T-helper 17 cell (primary cell): ENCODE measurements around the gene CAB39. TPM values are rescaled to one million over a fixed set of nuclear protein-coding genes. Genes with fewer than 3 reads are reported as not detected.
"Not testable (repeated sequence)": the region's sequence is repeated elsewhere in the genome, so short reads cannot be mapped to it uniquely, and the experiment has no call there.

Source experiments
- ATAC-seq: fragments of 150-1000 bp; cut with Tn5 transposase; 2 replicates; pipeline ENCODE4 v1.10.0; 2021; ENCODE audit warnings: mild to moderate bottlenecking, moderate library complexity
- DNase-seq, 3 donors: peaks; one replicate each; pipeline versions ENCODE4 v3.0.0 to v3.0.0-alpha.2; 2020 to 2021
- H3K9me3 ChIP-seq: one replicate; pipeline ENCODE4 v1.7.0; 2013; ENCODE audit warnings: low read length, mild to moderate bottlenecking; ENCODE audit not compliant: control insufficient read depth, poor library complexity, severe bottlenecking
- H3K27ac Mint-ChIP-seq: one replicate; pipeline ENCODE4 v1.8.0; 2022; ENCODE audit warnings: mild to moderate bottlenecking, moderate library complexity, mixed read lengths
- H3K27me3 Mint-ChIP-seq: one replicate; pipeline ENCODE4 v1.8.0; 2022; ENCODE audit warnings: mixed read lengths
- H3K36me3 Mint-ChIP-seq: one replicate; pipeline ENCODE4 v1.8.0; 2022; ENCODE audit warnings: low read depth, mixed read lengths
- H3K4me1 Mint-ChIP-seq: one replicate; pipeline ENCODE4 v1.8.0; 2022; ENCODE audit warnings: mild to moderate bottlenecking, mixed read lengths
- H3K4me3 Mint-ChIP-seq: one replicate; pipeline ENCODE4 v1.8.0; 2022; ENCODE audit warnings: mild to moderate bottlenecking, moderate library complexity, mixed read lengths
- total RNA-seq, 4 donors: library from RNA in 2 of 4; stranded (reverse) in 2 of 4; gene quantifications; one replicate each; pipeline ENCODE4 v1.2.3 and lab custom pipeline; 2022 to 2026

The CAB39 gene
- total RNA-seq, 2 donors from 2014 or later, result 82.3 to 89.8 TPM

DNA sequence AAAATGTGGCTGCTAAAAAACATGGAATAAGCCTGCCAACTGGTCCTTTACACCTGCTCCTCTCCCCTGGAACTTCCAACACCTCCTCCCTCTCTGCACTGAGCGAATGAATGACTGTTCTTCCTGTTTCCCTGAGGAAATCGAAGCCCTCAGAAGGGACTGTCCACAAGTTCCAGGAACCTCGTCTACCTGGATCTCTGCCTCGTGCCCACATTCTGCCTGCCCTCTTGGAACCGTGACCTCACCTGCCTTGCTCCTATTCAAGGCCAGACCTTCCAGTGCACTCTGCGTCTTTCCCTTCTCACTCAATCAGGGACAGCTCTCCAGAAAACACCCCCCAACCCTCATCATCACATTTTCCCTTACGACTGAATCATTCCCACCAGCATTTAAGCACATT is 4.4 kb upstream of the CAB39 start:
- no peaks in the 10 kb centered on the region for H3K27me3 Mint-ChIP-seq
- no peak overlapping the region for H3K4me3 Mint-ChIP-seq
- H3K36me3 Mint-ChIP-seq, result peaks cover 2% of the 10 kb centered on the region
- H3K9me3 ChIP-seq, result no peaks in the 10 kb centered on the region
- ATAC-seq (no peak), DNase-seq (no peak)
- H3K4me1 Mint-ChIP-seq, result peaks cover 19% of the 10 kb centered on the region
- no peak overlapping the region for H3K27ac Mint-ChIP-seq

GRCh38 chr2:230711224-230711623 is 1.4 kb upstream of the CAB39 start:
- DNase-seq, result no peak
- no peak for ATAC-seq

GRCh38 chr2:230713331-230714135 is 891 bp downstream of the CAB39 start:
- ATAC-seq, result peak; percentile 39
- H3K4me1 Mint-ChIP-seq, result peaks cover 44% of the 10 kb centered on the region

More at GRCh38 chr2:230711224-230711623, 1.4 kb upstream of the CAB39 start:
- no peak overlapping the region for H3K27ac Mint-ChIP-seq
- H3K9me3 ChIP-seq, result no peaks in the 10 kb centered on the region
- no peak overlapping the region for H3K4me3 Mint-ChIP-seq
- peaks cover 36% of the 10 kb centered on the region for H3K4me1 Mint-ChIP-seq
- no peaks in the 10 kb centered on the region for H3K27me3 Mint-ChIP-seq
- peaks cover 8% of the 10 kb centered on the region for H3K36me3 Mint-ChIP-seq

DNA sequence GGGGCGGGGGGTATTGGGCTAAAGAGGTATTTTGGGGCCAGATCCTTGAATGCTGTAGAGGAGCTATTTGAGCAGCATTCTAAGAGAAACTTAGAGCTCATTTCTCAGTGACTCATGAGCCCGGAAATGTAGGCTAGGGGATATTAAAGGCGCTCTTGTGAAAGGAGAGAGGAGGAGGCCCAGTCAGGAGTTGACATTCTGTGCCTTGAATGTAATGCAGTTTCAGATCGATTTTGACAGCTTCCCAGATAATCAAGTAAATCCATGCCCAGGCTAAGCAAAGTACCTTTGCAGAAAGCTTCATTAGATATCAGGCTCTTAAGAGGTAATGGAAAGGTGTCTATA is 1.5 kb downstream of the CAB39 start:
- Mint-ChIP-seq H3K27ac (peak overlapping the region; percentile 96), H3K27me3 (no peaks in the 10 kb centered on the region), H3K4me3 (peak overlapping the region; percentile 97), H3K4me1 (peaks cover 45% of the 10 kb centered on the region), H3K36me3 (peaks cover 6% of the 10 kb centered on the region)
- ATAC-seq (peak; percentile 63), DNase-seq (peak in 2 of 3 donors; percentile 11 to 18)
- no peaks in the 10 kb centered on the region for H3K9me3 ChIP-seq

More at GRCh38 chr2:230713331-230714135, 891 bp downstream of the CAB39 start:
- Mint-ChIP-seq H3K4me3 (peak overlapping the region; percentile 97), H3K27ac (peak overlapping the region; percentile 96), H3K27me3 (no peaks in the 10 kb centered on the region), H3K36me3 (peaks cover 6% of the 10 kb centered on the region)
- peak; percentile 21 to 27 (median 23) for DNase-seq
- H3K9me3 ChIP-seq, result no peaks in the 10 kb centered on the region

GRCh38 chr2:230715201-230715600 is 2.6 kb downstream of the CAB39 start:
- peaks cover 55% of the 10 kb centered on the region for H3K4me1 Mint-ChIP-seq
- no peaks in the 10 kb centered on the region for H3K9me3 ChIP-seq
- no peak for DNase-seq
- H3K27ac Mint-ChIP-seq, result peak overlapping the region; percentile 94
- peak overlapping the region; percentile 87 for H3K4me3 Mint-ChIP-seq
- peaks cover 6% of the 10 kb centered on the region for H3K36me3 Mint-ChIP-seq
- no peaks in the 10 kb centered on the region for H3K27me3 Mint-ChIP-seq
- ATAC-seq, result no peak

- H3K9me3 ChIP-seq, result no peaks in the 10 kb centered on the region
- H3K27ac Mint-ChIP-seq, result peak overlapping the region; percentile 80
- peaks cover 53% of the 10 kb centered on the region for H3K4me1 Mint-ChIP-seq
- DNase-seq (no peak), ATAC-seq (no peak)
- no peak overlapping the region for H3K4me3 Mint-ChIP-seq
- H3K36me3 Mint-ChIP-seq, result peaks cover 6% of the 10 kb centered on the region
- H3K27me3 Mint-ChIP-seq, result no peaks in the 10 kb centered on the region
These were observed 3.9 kb downstream of the CAB39 start for GRCh38 chr2:230716588-230716987.

GRCh38 chr2:230717600-230717999 is 5.0 kb downstream of the CAB39 start:
- ATAC-seq (no peak), DNase-seq (no peak)
- Mint-ChIP-seq H3K4me1 (peaks cover 54% of the 10 kb centered on the region), H3K4me3 (peak overlapping the region; percentile 70), H3K36me3 (peaks cover 6% of the 10 kb centered on the region), H3K27ac (peak overlapping the region; percentile 80), H3K27me3 (no peaks in the 10 kb centered on the region)
- no peaks in the 10 kb centered on the region for H3K9me3 ChIP-seq

GRCh38 chr2:230719340-230719739 is 6.7 kb downstream of the CAB39 start:
- Mint-ChIP-seq H3K36me3 (no peaks in the 10 kb centered on the region), H3K27me3 (no peaks in the 10 kb centered on the region), H3K27ac (no peak overlapping the region), H3K4me1 (peaks cover 59% of the 10 kb centered on the region), H3K4me3 (no peak overlapping the region)
- H3K9me3 ChIP-seq, result no peaks in the 10 kb centered on the region
- DNase-seq, result no peak
- no peak for ATAC-seq

DNA sequence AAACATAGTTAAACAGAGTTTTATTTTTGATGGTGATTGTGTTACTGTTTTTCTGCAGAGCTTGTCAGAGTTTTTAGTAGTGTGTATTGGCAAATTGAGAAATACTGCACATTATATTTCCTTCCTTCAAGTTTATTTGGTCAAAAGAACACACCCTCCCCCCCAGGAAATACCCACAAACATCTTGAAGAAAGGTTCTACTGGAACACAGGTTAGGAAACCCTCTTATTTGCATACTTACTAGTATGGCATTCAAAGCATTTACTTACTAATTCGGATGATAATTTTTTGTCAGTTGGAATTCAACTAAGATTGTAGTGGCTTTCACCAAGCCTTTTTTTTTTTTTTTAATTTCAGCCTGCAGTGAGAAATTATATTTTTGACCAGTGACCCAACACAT is 9.1 kb downstream of the CAB39 start:
- no peaks in the 10 kb centered on the region for H3K36me3 Mint-ChIP-seq
- DNase-seq (no peak), ATAC-seq (peak; percentile 42)
- H3K27ac Mint-ChIP-seq, result peak overlapping the region; percentile 88
- H3K9me3 ChIP-seq, result no peaks in the 10 kb centered on the region
- H3K4me1 Mint-ChIP-seq, result peaks cover 58% of the 10 kb centered on the region
- no peaks in the 10 kb centered on the region for H3K27me3 Mint-ChIP-seq
- H3K4me3 Mint-ChIP-seq, result peak overlapping the region; percentile 80

DNA sequence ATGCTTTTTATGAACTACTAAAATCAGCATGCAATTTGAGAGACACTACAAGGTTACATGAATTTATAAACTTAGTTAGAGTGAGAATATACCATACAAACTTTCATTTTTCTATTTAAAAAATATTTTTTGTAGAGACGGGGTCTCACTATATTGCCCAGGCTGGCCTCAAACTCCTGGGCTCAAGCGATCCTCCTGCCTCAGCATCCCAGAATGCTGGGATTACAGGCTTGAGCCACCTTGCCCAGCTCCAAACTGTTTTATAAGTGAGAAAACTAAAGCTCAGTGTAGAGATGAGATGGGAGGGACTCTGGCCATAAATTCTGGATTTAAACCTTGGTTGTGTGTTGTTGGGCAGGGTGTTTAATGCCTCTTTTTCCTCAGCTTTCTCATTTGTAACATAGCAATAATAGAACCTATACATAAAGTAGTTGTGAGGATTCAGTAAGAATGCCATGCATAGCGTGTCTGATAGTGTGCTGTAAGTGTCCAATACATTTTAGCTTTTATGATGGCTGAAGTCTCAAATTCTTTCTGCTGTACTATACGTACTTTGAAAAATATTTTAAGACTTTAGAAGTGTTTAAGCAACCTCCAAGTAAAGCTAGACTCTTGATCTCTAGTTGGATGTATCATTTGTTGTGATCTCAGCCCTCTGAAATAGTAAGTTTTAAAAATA is 9.7 kb downstream of the CAB39 start:
- DNase-seq (no peak), ATAC-seq (no peak)
- Mint-ChIP-seq H3K4me3 (peak overlapping the region; percentile 39), H3K36me3 (no peaks in the 10 kb centered on the region), H3K4me1 (peaks cover 56% of the 10 kb centered on the region), H3K27me3 (no peaks in the 10 kb centered on the region), H3K27ac (peak overlapping the region; percentile 88)
- no peaks in the 10 kb centered on the region for H3K9me3 ChIP-seq

GRCh38 chr2:230723363-230723762 is 10.7 kb downstream of the CAB39 start:
- H3K4me3 Mint-ChIP-seq, result peak overlapping the region; percentile 85
- no peaks in the 10 kb centered on the region for H3K36me3 Mint-ChIP-seq
- DNase-seq, result peak in 2 of 3 donors; percentile 7 to 19
- peak overlapping the region; percentile 93 for H3K27ac Mint-ChIP-seq
- no peaks in the 10 kb centered on the region for H3K27me3 Mint-ChIP-seq
- peaks cover 46% of the 10 kb centered on the region for H3K4me1 Mint-ChIP-seq
- H3K9me3 ChIP-seq, result no peaks in the 10 kb centered on the region
- ATAC-seq, result peak; percentile 92

DNA sequence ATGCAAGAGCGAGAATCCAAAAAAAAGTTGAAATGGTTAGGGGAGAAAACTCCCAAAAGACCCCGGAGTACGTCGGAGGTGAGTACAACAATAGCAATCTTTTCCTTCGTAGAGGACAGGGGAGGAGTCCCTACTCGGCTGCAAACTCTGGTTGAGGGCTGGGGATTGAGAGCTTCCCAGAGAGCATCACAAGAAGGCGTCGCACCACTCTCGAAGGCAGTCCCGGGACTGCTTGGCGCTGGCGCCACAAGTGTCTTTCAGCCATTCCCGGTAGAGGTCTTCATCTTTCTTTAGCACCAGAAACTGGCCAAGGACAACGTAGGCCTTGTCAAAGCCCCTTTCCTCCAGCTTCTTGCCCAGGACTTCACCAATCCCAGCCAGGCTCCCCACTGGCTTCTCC is 12.3 kb downstream of the CAB39 start:
- not testable (repeated sequence) for H3K36me3 Mint-ChIP-seq, H3K9me3 ChIP-seq, H3K27ac Mint-ChIP-seq, DNase-seq, ATAC-seq, H3K27me3 Mint-ChIP-seq
- Mint-ChIP-seq H3K4me1 (peaks cover 41% of the 10 kb centered on the region), H3K4me3 (peak overlapping the region; percentile 19)

DNA sequence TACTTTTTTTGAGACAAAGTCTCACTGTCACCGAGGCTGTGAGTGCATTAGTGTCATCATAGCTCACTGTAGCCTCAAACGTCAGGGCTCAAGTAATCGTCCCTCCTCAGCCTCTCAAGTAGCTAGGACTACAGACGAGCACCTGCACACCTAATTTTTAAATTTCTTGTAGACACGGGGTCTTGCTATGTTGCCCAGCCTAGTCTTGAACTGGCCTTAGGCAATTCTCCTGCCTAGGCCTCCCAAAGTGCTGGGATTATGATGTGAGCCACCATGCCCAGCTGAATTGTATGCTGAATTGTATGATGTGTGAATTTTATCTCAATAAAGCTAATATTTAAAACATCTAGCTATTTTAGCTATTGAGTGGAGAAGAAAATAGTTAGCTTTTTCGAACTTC is 18.9 kb downstream of the CAB39 start:
- Mint-ChIP-seq H3K27ac (peak overlapping the region; percentile 1), H3K27me3 (no peaks in the 10 kb centered on the region), H3K36me3 (no peaks in the 10 kb centered on the region), H3K4me3 (no peak overlapping the region), H3K4me1 (peaks cover 51% of the 10 kb centered on the region)
- no peak for ATAC-seq
- H3K9me3 ChIP-seq, result no peaks in the 10 kb centered on the region
- DNase-seq, result no peak
